PC-9 (cell line): ENCODE data around the gene RRP12.

Source experiments
- EZH2 ChIP-seq: fragments of 200-600 bp; sonication (generic); IDR thresholded peaks from 2 replicates; pipeline ENCODE4 v1.8.0; 2017; ENCODE audit warnings: antibody characterized with exemption, low read depth
- TF ChIP-seq, protein P1 (sequence below): fragments of 200-600 bp; sonication (generic); conservative IDR thresholded peaks from 2 replicates; pipeline ENCODE4 v1.6.1; 2017; ENCODE audit warnings: mixed run types, antibody characterized with exemption, mild to moderate bottlenecking, moderate library complexity

DNA sequence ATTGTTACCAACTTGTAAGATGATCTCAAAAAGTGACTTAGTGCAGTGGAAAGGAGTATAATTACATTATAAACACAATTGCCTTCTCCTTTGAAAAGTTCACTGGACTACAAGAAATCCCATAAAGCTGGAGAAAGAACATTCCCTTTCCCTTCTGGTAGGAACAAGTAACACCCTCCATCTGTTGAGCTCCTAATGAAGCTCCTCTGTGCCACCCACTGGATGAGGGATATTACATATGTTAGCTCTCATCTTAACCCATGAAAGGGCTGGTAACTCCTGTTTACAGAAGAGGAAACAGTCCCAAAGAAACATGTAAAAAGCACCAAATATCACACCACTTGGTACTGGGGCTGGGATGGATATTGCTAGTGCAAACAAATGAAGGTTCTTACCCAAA is 32.9 kb upstream of the RRP12 start:
- TF ChIP-seq, protein P1, sequence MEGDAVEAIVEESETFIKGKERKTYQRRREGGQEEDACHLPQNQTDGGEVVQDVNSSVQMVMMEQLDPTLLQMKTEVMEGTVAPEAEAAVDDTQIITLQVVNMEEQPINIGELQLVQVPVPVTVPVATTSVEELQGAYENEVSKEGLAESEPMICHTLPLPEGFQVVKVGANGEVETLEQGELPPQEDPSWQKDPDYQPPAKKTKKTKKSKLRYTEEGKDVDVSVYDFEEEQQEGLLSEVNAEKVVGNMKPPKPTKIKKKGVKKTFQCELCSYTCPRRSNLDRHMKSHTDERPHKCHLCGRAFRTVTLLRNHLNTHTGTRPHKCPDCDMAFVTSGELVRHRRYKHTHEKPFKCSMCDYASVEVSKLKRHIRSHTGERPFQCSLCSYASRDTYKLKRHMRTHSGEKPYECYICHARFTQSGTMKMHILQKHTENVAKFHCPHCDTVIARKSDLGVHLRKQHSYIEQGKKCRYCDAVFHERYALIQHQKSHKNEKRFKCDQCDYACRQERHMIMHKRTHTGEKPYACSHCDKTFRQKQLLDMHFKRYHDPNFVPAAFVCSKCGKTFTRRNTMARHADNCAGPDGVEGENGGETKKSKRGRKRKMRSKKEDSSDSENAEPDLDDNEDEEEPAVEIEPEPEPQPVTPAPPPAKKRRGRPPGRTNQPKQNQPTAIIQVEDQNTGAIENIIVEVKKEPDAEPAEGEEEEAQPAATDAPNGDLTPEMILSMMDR = no peak
- TF ChIP-seq EZH2 = no peak
